ENCODE measurements around the gene SVOPL.

DNA sequence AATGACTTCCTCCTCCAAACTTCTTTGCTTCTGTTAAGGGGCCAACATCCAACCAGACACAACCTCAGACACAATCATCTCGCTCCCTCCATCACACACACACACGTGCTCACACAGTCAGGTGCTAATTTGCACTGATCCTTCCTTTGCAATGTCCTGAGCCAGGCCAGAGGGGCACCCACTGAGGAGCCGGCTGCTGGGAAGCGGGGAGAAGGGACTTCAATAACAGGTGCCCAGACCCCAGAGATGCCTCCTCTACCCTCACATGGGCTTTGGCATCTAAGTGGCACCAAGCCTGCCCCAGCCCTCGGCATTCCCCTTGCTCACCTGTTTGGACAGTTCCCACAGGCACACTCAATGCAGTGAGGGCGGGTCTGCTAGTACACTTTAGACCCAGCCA lies 34.2 kb upstream of the SVOPL start:
- TF ChIP-seq, protein P1, sequence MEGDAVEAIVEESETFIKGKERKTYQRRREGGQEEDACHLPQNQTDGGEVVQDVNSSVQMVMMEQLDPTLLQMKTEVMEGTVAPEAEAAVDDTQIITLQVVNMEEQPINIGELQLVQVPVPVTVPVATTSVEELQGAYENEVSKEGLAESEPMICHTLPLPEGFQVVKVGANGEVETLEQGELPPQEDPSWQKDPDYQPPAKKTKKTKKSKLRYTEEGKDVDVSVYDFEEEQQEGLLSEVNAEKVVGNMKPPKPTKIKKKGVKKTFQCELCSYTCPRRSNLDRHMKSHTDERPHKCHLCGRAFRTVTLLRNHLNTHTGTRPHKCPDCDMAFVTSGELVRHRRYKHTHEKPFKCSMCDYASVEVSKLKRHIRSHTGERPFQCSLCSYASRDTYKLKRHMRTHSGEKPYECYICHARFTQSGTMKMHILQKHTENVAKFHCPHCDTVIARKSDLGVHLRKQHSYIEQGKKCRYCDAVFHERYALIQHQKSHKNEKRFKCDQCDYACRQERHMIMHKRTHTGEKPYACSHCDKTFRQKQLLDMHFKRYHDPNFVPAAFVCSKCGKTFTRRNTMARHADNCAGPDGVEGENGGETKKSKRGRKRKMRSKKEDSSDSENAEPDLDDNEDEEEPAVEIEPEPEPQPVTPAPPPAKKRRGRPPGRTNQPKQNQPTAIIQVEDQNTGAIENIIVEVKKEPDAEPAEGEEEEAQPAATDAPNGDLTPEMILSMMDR (IDR thresholded peaks at IDR 0.05) = no peak
- no peak for TF ChIP-seq POLR2A (IDR thresholded peaks at IDR 0.05)
